ENCODE data around the gene KCNH1.

- TF ChIP-seq EZH2 (IDR thresholded peaks at IDR 0.05; ENCODE audit: insufficient read depth, poor library complexity, severe bottlenecking), result no peak
- no peak for TF ChIP-seq EZH2phosphoT487 (IDR thresholded peaks at IDR 0.05; ENCODE audit: insufficient read depth, low read depth)
These were observed 285.5 kb downstream of the KCNH1 start for GRCh38 chr1:210848474-210848873.

All from GM23248 (cell line).